HepG2 (cell line): Measurements from ENCODE around the gene GDF9. TPM values are rescaled to one million over a fixed set of nuclear protein-coding genes. Genes with fewer than 3 reads are reported as not detected.

Source experiments
- ATF4 ChIP-seq, 2 experiments: fragments of 450-650 bp in 1 of 2; sonication (generic) in 1 of 2; formaldehyde crosslinking; IDR thresholded peaks; 2 replicates each; pipeline versions ENCODE4 v1.5.0 to v1.8.0; 2020 to 2022; ENCODE audit warnings: mild to moderate bottlenecking in 1 of 2, missing genetic modification reagents in 1 of 2
- CREM ChIP-seq, 2 experiments: sonication (generic) in 1 of 2; formaldehyde crosslinking in 1 of 2; IDR thresholded peaks; 2 replicates each; pipeline versions ENCODE4 v1.4.0 to v1.6.1; 2016 to 2020; ENCODE audit warnings: antibody characterized with exemption in 1 of 2, mild to moderate bottlenecking in 1 of 2, missing genetic modification reagents in 1 of 2
- EHMT2 ChIP-seq: fragments of 200-600 bp; sonication (generic); IDR thresholded peaks from 2 replicates; pipeline ENCODE4 v1.7.0; 2017; ENCODE audit warnings: antibody characterized with exemption, low read depth, low read length, borderline replicate concordance
- FOXA1 ChIP-seq, 2 experiments: fragments of 450-650 bp in 1 of 2; sonication (generic) in 1 of 2; formaldehyde crosslinking in 1 of 2; IDR thresholded peaks; 2 replicates each; pipeline versions ENCODE4 v1.4.0 to v1.6.1; 2016 to 2020; ENCODE audit warnings: missing genetic modification reagents in 1 of 2
- FOXA3 ChIP-seq: IDR thresholded peaks from 2 replicates; pipeline ENCODE4 v1.6.1; 2016; ENCODE audit warnings: missing genetic modification reagents, missing compliant biosample characterization
- FOXP4 ChIP-seq: sonication (generic); formaldehyde crosslinking; IDR thresholded peaks from 2 replicates; pipeline ENCODE4 v1.4.0; 2020; ENCODE audit warnings: missing genetic modification reagents
- HNF4G ChIP-seq, 2 experiments: sonication (generic) in 1 of 2; formaldehyde crosslinking in 1 of 2; IDR thresholded peaks; 2 replicates each; pipeline versions ENCODE4 v1.4.0 to v1.6.1; 2011 to 2020; ENCODE audit warnings: borderline replicate concordance in 2 of 2, low read depth in 2 of 2, mild to moderate bottlenecking in 2 of 2, low read length in 1 of 2, missing genetic modification reagents in 1 of 2, moderate library complexity in 1 of 2
- HOMEZ ChIP-seq: IDR thresholded peaks from 2 replicates; pipeline ENCODE4 v1.6.1; 2016; ENCODE audit warnings: low read depth
- MBD4 ChIP-seq: IDR thresholded peaks from 2 replicates; pipeline ENCODE4 v1.6.1; 2012; ENCODE audit warnings: low read length, inconsistent platforms, borderline replicate concordance
- MED13 ChIP-seq: sonication (generic); formaldehyde crosslinking; IDR thresholded peaks from 2 replicates; pipeline ENCODE4 v1.5.0; 2020; ENCODE audit warnings: missing genetic modification reagents
- PRMT3 ChIP-seq: sonication (generic); formaldehyde crosslinking; IDR thresholded peaks from 2 replicates; pipeline ENCODE4 v1.8.1; 2022; ENCODE audit warnings: low read depth, mild to moderate bottlenecking, moderate library complexity, missing genetic modification reagents, borderline replicate concordance
- SETDB1 ChIP-seq: sonication (generic); formaldehyde crosslinking; IDR thresholded peaks from 2 replicates; pipeline ENCODE4 v1.5.1; 2020; ENCODE audit warnings: missing genetic modification reagents, mild to moderate bottlenecking, borderline replicate concordance
- SOX13 ChIP-seq, 3 experiments: fragments of 450-650 bp in 1 of 3; sonication (generic) in 1 of 3; formaldehyde crosslinking in 1 of 3; IDR thresholded peaks in 2 of 3; conservative IDR thresholded peaks in 1 of 3; 2 replicates each; pipeline versions ENCODE4 v1.5.0 to v1.6.1; 2016 to 2020; ENCODE audit warnings: antibody characterized with exemption in 1 of 3, mild to moderate bottlenecking in 1 of 3, missing compliant biosample characterization in 1 of 3, missing genetic modification reagents in 1 of 3, moderate library complexity in 1 of 3
- ZNF367 ChIP-seq: sonication (generic); formaldehyde crosslinking; IDR thresholded peaks from 2 replicates; pipeline ENCODE4 v1.4.0; 2020; ENCODE audit warnings: missing genetic modification reagents, borderline replicate concordance
- ZNF430 ChIP-seq: sonication (generic); formaldehyde crosslinking; IDR thresholded peaks from 2 replicates; pipeline ENCODE4 v1.9.0; 2021; ENCODE audit warnings: mild to moderate bottlenecking, missing genetic modification reagents
- ZNF468 ChIP-seq: sonication (generic); formaldehyde crosslinking; IDR thresholded peaks from 2 replicates; pipeline ENCODE4 v1.8.0; 2022; ENCODE audit warnings: mild to moderate bottlenecking, moderate library complexity, missing genetic modification reagents
- ZNF576 ChIP-seq: sonication (generic); formaldehyde crosslinking; IDR thresholded peaks from 2 replicates; pipeline ENCODE4 v1.4.0; 2020; ENCODE audit warnings: mild to moderate bottlenecking, missing genetic modification reagents
- ZNF614 ChIP-seq: IDR thresholded peaks from 2 replicates; pipeline ENCODE4 v1.6.1; 2018; ENCODE audit warnings: missing biosample characterization, missing genetic modification reagents, inconsistent platforms, borderline replicate concordance
- ZNF7 ChIP-seq: IDR thresholded peaks from 2 replicates; pipeline ENCODE4 v1.6.1; 2016; ENCODE audit warnings: missing biosample characterization, missing genetic modification reagents
- ZSCAN31 ChIP-seq: sonication (generic); formaldehyde crosslinking; IDR thresholded peaks from 2 replicates; pipeline ENCODE4 v1.5.0; 2020; ENCODE audit warnings: low read depth, mild to moderate bottlenecking, missing genetic modification reagents
- polyA plus RNA-seq, 8 experiments: library from polyadenylated mRNA; depleted of rRNA in 3 of 8; stranded (reverse) in 7 of 8; unstranded in 1 of 8; fragments of >200 nt; fragmentation: Illumina TruSeq in 4 of 8; extraction: Trizol in 4 of 8; gene quantifications; 2 replicates each; pipeline versions ENCODE4 v1.2.1 to v1.2.3, GENCODE V29; 2011 to 2016; ENCODE audit warnings: low read depth in 4 of 8, missing spikeins in 1 of 8, mixed read lengths in 1 of 8; ENCODE audit not compliant: insufficient read depth in 1 of 8
- total RNA-seq, 5 experiments: library from RNA; depleted of rRNA; stranded (reverse); fragments of >200 nt; fragmentation: Illumina TruSeq; extraction: Trizol; gene quantifications; 2 replicates each; pipeline ENCODE4 v1.2.3, GENCODE V29; 2016; ENCODE audit warnings: low read depth in 1 of 5
- TF ChIP-seq, protein P1 (sequence below): sonication (generic); formaldehyde crosslinking; IDR thresholded peaks from 2 replicates; pipeline ENCODE4 v1.5.1; 2020; ENCODE audit warnings: missing genetic modification reagents, mild to moderate bottlenecking, borderline replicate concordance

The GDF9 gene
- total and polyA plus RNA-seq, 2 of the 13 experiments (the other 11 are each of a cell fraction or from before 2014, with no cell fraction given) = 0.33 to 0.38 TPM

DNA sequence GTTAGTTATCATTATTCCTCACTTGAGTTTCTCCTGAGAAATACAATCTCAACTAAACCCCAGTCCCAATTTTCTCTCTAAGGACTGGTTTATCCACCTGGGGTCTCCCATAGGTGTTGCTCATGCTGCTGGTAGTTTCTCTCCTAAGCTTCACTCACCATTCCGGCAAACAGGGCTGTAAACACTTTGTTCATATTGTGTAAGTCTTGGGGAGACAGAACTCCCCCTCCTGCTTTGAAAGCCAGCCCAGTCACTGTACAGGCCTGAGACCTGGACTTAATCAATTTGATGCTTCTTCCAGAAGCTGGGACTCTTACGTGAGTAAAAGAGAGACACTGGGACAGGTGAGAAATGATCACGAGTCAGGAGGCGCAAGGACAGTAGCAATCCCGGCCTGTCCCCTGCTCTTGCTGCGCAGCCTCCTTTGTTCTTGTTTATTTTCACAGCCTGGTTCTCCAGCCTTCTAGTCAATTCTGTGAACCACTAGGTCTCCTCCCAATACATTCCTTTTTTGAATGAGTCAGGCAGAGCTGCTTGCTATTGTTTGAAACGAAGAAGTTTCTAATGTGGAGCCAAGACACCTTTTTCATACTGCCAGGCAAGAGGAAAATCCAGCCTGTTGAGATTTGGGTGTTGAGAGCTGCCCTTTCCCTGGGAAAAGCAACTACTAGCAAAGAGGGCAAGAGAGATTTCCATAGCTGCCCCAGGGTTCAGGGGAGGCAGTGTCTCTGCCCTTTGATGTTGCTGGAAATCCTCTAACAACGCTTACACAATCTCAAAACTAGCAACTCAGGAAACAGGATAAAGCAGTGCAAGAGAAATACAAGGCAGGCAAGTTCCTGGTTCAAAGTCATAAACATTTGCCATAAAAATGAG, 26.6 kb downstream of the GDF9 start (continued):
- TF ChIP-seq, protein P1, sequence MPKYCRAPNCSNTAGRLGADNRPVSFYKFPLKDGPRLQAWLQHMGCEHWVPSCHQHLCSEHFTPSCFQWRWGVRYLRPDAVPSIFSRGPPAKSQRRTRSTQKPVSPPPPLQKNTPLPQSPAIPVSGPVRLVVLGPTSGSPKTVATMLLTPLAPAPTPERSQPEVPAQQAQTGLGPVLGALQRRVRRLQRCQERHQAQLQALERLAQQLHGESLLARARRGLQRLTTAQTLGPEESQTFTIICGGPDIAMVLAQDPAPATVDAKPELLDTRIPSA = no peak
- TF ChIP-seq CREM (IDR thresholded peaks at IDR 0.05) (peak; percentile 78), CREM (CRISPR knock-in tag; IDR thresholded peaks at IDR 0.05) (no peak), HOMEZ (peak; percentile 62; the same call in 1 of the 2 replicates), MBD4 (peak; percentile 20; the same call in 1 of the 2 replicates), FOXP4 (peak; percentile 88), ZNF468 (CRISPR knock-in tag) (no peak), SOX13 (IDR thresholded peaks at IDR 0.05) (no peak), SOX13 (CRISPR knock-in tag; conservative IDR thresholded peaks at IDR 0.05 in 1 of 2, IDR thresholded peaks at IDR 0.05 in 1 of 2) (peak in 1 of 2 experiments; percentile 79; a peak in 2 of 4 replicates), HNF4G (IDR thresholded peaks at IDR 0.05; ENCODE audit: borderline replicate concordance, low read depth, low read length) (peak; percentile 77), HNF4G (CRISPR knock-in tag; IDR thresholded peaks at IDR 0.05; ENCODE audit: borderline replicate concordance, low read depth) (0 out of 2 replicates have a peak, but pooled peaks have one; percentile 49), FOXA3 (CRISPR knock-in tag) (peak; percentile 70), ZNF576 (CRISPR knock-in tag) (no peak), FOXA1 (IDR thresholded peaks at IDR 0.05) (no peak), FOXA1 (CRISPR knock-in tag; IDR thresholded peaks at IDR 0.05) (peak; percentile 30; the same call in 1 of the 2 replicates), ATF4 (CRISPR knock-in tag; IDR thresholded peaks at IDR 0.05) (peak in 1 of 2 experiments; percentile 64; a peak in 1 of 4 replicates), PRMT3 (peak; percentile 41; the same call in 1 of the 2 replicates), ZSCAN31 (CRISPR knock-in tag) (0 out of 2 replicates have a peak, but pooled peaks have one; percentile 75), ZNF430 (CRISPR knock-in tag) (peak; percentile 79), ZNF7 (peak; percentile 71; the same call in 1 of the 2 replicates), ZNF614 (CRISPR knock-in tag) (peak; percentile 84), SETDB1 (CRISPR knock-in tag) (no peak), ZNF367 (CRISPR knock-in tag) (no peak), EHMT2 (peak; percentile 14; the same call in 1 of the 2 replicates), MED13 (peak; percentile 37; the same call in 1 of the 2 replicates)
